H1 (cell line): ENCODE measurements around the gene CYBA. TPM values are rescaled to one million over a fixed set of nuclear protein-coding genes. Genes with fewer than 3 reads are reported as not detected.

ENCODE experiments used
- CTCF ChIA-PET: fragments of 300-600 bp; sonication (Branson Sonifier 250); formaldehyde crosslinking; loops from one replicate; lab custom pipeline; 2021; ENCODE audit not compliant: partially characterized antibody; lab: Charles Lee
- POLR2A ChIA-PET: fragments of 300-600 bp; sonication (Branson Sonifier 250); formaldehyde crosslinking; loops from one replicate; lab custom pipeline; 2021; ENCODE audit warnings: inconsistent platforms; ENCODE audit not compliant: partially characterized antibody; lab: Charles Lee
- DNase-seq, 2 experiments: peaks; one replicate each; pipeline versions ENCODE4 v3.0.0 to v3.0.0-alpha.2; 2010 to 2022; ENCODE audit warnings: low spot score in 2 of 2, low read depth in 1 of 2, mixed read lengths in 1 of 2
- FAIRE-seq: peaks from 2 replicates; lab custom pipeline; 2011; peaks lifted over from hg19 to GRCh38; lab: Jason Lieb, UNC
- H2AFZ ChIP-seq: 2 replicates; pipeline ENCODE4 v1.8.1; 2012; ENCODE audit warnings: low read length, inconsistent platforms
- H2AK5ac ChIP-seq: 2 replicates; pipeline ENCODE4 v1.6.1; 2013; ENCODE audit warnings: low read depth, low read length
- H2BK120ac ChIP-seq: replicated peaks from 2 replicates; pipeline ENCODE3; 2013; ENCODE audit warnings: low read depth, low read length, inconsistent platforms
- H2BK12ac ChIP-seq: 2 replicates; pipeline ENCODE4 v1.6.1; 2013; ENCODE audit warnings: low read depth, low read length
- H2BK15ac ChIP-seq: 2 replicates; pipeline ENCODE4 v1.6.1; 2013; ENCODE audit warnings: low read length
- H2BK20ac ChIP-seq: 2 replicates; pipeline ENCODE4 v1.6.1; 2013; ENCODE audit warnings: low read length
- H2BK5ac ChIP-seq: 2 replicates; pipeline ENCODE4 v1.6.1; 2013; ENCODE audit warnings: low read depth, low read length
- H3K14ac ChIP-seq: 2 replicates; pipeline ENCODE4 v1.6.1; 2013; ENCODE audit warnings: inconsistent platforms; ENCODE audit not compliant: insufficient read length
- H3K18ac ChIP-seq: 2 replicates; pipeline ENCODE4 v1.6.1; 2013; ENCODE audit warnings: low read length; ENCODE audit errors: extremely low read depth
- H3K23ac ChIP-seq: 2 replicates; pipeline ENCODE4 v1.6.1; 2013; ENCODE audit warnings: inconsistent platforms; ENCODE audit not compliant: insufficient read length
- H3K23me2 ChIP-seq: 2 replicates; pipeline ENCODE4 v1.6.1; 2013; ENCODE audit warnings: low read depth, low read length
- H3K27ac ChIP-seq: 2 replicates; pipeline ENCODE4 v1.6.1; 2011; ENCODE audit warnings: low read depth, low read length, inconsistent platforms
- H3K27me3 ChIP-seq, 4 experiments: replicated peaks in 1 of 4; 1 replicate in 1 of 4; 2 replicates in 3 of 4; pipeline versions ENCODE4 v1.6.1 to v1.8.1; 2011 to 2013; ENCODE audit warnings: low read length in 3 of 4, mild to moderate bottlenecking in 3 of 4, inconsistent platforms in 2 of 4, mixed read lengths in 2 of 4, moderate library complexity in 1 of 4; ENCODE audit not compliant: control insufficient read depth in 3 of 4, insufficient read depth in 3 of 4; ENCODE audit errors: extremely low read depth in 1 of 4
- H3K36me3 ChIP-seq, 4 experiments: 2 replicates each; pipeline versions ENCODE4 v1.6.1 to v1.8.1; 2011 to 2013; ENCODE audit warnings: mild to moderate bottlenecking in 4 of 4, low read length in 3 of 4, moderate library complexity in 2 of 4, control low read depth in 1 of 4, inconsistent platforms in 1 of 4; ENCODE audit not compliant: insufficient read depth in 4 of 4, control insufficient read depth in 2 of 4
- H3K4ac ChIP-seq: replicated peaks from 2 replicates; pipeline ENCODE3; 2013; ENCODE audit warnings: low read length, low read depth, mixed read lengths, inconsistent platforms; ENCODE audit not compliant: insufficient read length
- H3K4me1 ChIP-seq, 4 experiments: replicated peaks in 1 of 4; 1 replicate in 1 of 4; 2 replicates in 3 of 4; pipeline versions ENCODE4 v1.6.1 to v1.8.1; 2011 to 2013; ENCODE audit warnings: low read length in 3 of 4, inconsistent platforms in 2 of 4, mixed read lengths in 1 of 4; ENCODE audit not compliant: insufficient read depth in 4 of 4, control insufficient read depth in 3 of 4
- H3K4me2 ChIP-seq, 2 experiments: 2 replicates each; pipeline versions ENCODE4 v1.6.1 to v1.8.1; 2011 to 2013; ENCODE audit warnings: low read depth in 2 of 2, low read length in 2 of 2, control low read depth in 1 of 2, inconsistent platforms in 1 of 2, mild to moderate bottlenecking in 1 of 2; ENCODE audit not compliant: insufficient read depth in 1 of 2
- H3K4me3 ChIP-seq, 4 experiments: fragments of 200-600, 300-600 bp in 1 of 4; sonication (generic), shearing (Covaris generic), sonication (Bioruptor Twin) in 1 of 4; 2 replicates each; pipeline versions ENCODE4 v1.5.1 to v1.8.1; 2011 to 2016; ENCODE audit warnings: low read length in 4 of 4, low read depth in 3 of 4, control low read depth in 2 of 4, inconsistent platforms in 2 of 4, mild to moderate bottlenecking in 2 of 4, mixed read lengths in 1 of 4, moderate library complexity in 1 of 4; ENCODE audit not compliant: insufficient read depth in 2 of 4; ENCODE audit errors: extremely low read depth in 1 of 4
- H3K56ac ChIP-seq: replicated peaks from 2 replicates; pipeline ENCODE3; 2013; ENCODE audit warnings: low read depth, mild to moderate bottlenecking, mixed read lengths, low read length, inconsistent platforms; ENCODE audit not compliant: insufficient read length
- H3K79me1 ChIP-seq: 2 replicates; pipeline ENCODE4 v1.6.1; 2013; ENCODE audit warnings: low read depth, low read length, control low read depth
- H3K79me2 ChIP-seq, 2 experiments: 2 replicates each; pipeline versions ENCODE4 v1.6.1 to v1.8.1; 2012 to 2013; ENCODE audit warnings: low read length in 2 of 2, mild to moderate bottlenecking in 2 of 2, inconsistent platforms in 1 of 2; ENCODE audit not compliant: insufficient read depth in 2 of 2, control insufficient read depth in 1 of 2
- H3K9ac ChIP-seq, 4 experiments: replicated peaks in 1 of 4; 1 replicate in 1 of 4; 2 replicates in 3 of 4; pipeline versions ENCODE4 v1.6.1 to v1.8.1; 2011 to 2013; ENCODE audit warnings: low read depth in 3 of 4, low read length in 3 of 4, control low read depth in 2 of 4, mild to moderate bottlenecking in 2 of 4, moderate library complexity in 2 of 4, inconsistent platforms in 1 of 4; ENCODE audit errors: extremely low read depth in 1 of 4
- H3K9me3 ChIP-seq, 2 experiments: 2 replicates each; pipeline versions ENCODE4 v1.6.1 to v1.8.1; 2012 to 2013; ENCODE audit warnings: mild to moderate bottlenecking in 2 of 2, moderate library complexity in 2 of 2, control low read depth in 1 of 2, inconsistent platforms in 1 of 2, low read depth in 1 of 2, low read length in 1 of 2, mixed read lengths in 1 of 2; ENCODE audit not compliant: insufficient read depth in 2 of 2
- H4K20me1 ChIP-seq, 2 experiments: replicated peaks in 1 of 2; 2 replicates each; pipeline versions ENCODE3 to v1.8.1; 2011 to 2013; ENCODE audit warnings: inconsistent platforms in 2 of 2, low read length in 2 of 2, mild to moderate bottlenecking in 1 of 2; ENCODE audit not compliant: insufficient read depth in 2 of 2, control insufficient read depth in 1 of 2
- H4K5ac ChIP-seq: 2 replicates; pipeline ENCODE4 v1.6.1; 2013; ENCODE audit warnings: low read length, low read depth, mixed read lengths, inconsistent platforms; ENCODE audit not compliant: insufficient read length
- H4K8ac ChIP-seq: 2 replicates; pipeline ENCODE4 v1.8.0; 2013; ENCODE audit warnings: mild to moderate bottlenecking, moderate library complexity, low read length, inconsistent platforms; ENCODE audit not compliant: insufficient read depth; ENCODE audit errors: extremely low read depth
- H4K91ac ChIP-seq: replicated peaks from 2 replicates; pipeline ENCODE3; 2013; ENCODE audit warnings: low read length, mixed read lengths, inconsistent platforms; ENCODE audit not compliant: insufficient read length
- CBX5 ChIP-seq: fragments of 300-800, 300-1000 bp; sonication (generic); IDR thresholded peaks from 2 replicates; pipeline ENCODE4 v1.7.1; 2016; ENCODE audit warnings: antibody characterized with exemption, low read length, low read depth
- EZH2 ChIP-seq: fragments of 200-600 bp; sonication (generic); IDR thresholded peaks from 2 replicates; pipeline ENCODE4 v1.7.1; 2012; ENCODE audit warnings: low read depth, mild to moderate bottlenecking, moderate library complexity, low read length, inconsistent platforms; ENCODE audit not compliant: severe bottlenecking
- RXRA ChIP-seq: IDR thresholded peaks from 2 replicates; pipeline ENCODE4 v1.6.1; 2011; ENCODE audit warnings: low read depth, mild to moderate bottlenecking, low read length, moderate library complexity; ENCODE audit not compliant: insufficient read depth
- SAP30 ChIP-seq: fragments of 300-600 bp; sonication (generic); IDR thresholded peaks from 2 replicates; pipeline ENCODE4 v1.7.1; 2012; ENCODE audit warnings: low read length, moderate library complexity, mild to moderate bottlenecking, inconsistent platforms; ENCODE audit not compliant: insufficient read depth, insufficient replicate concordance
- SIRT6 ChIP-seq: IDR thresholded peaks from one replicate; pipeline ENCODE4 v1.7.1; 2012; ENCODE audit warnings: low read length, inconsistent platforms
- SIX5 ChIP-seq: IDR thresholded peaks from 2 replicates; pipeline ENCODE4 v1.6.1; 2011; ENCODE audit warnings: mild to moderate bottlenecking, low read depth, low read length
- WGBS, 2 experiments: shearing (Covaris generic) in 1 of 2; methylation state at CpG; one replicate each; pipeline versions ENCODE4 v1.1.6 to v1.1.7; 2013 to 2015; ENCODE audit warnings: low lambda C conversion rate in 2 of 2, mixed read lengths in 2 of 2, inconsistent platforms in 1 of 2, low coverage in 1 of 2, missing lambda C conversion rate in 1 of 2; ENCODE audit not compliant: insufficient replicate concordance in 2 of 2, insufficient coverage in 1 of 2, insufficient read length in 1 of 2; ENCODE audit errors: extremely low coverage in 1 of 2, missing lambda C conversion rate in 1 of 2; 5-methylcytosine and 5-hydroxymethylcytosine counted together
- polyA plus RNA-seq, 7 experiments: library from polyadenylated mRNA; depleted of rRNA in 3 of 7; stranded (reverse) in 5 of 7; unstranded in 2 of 7; fragments of >200 nt in 5 of 7; fragments of 200-250 nt in 2 of 7; gene quantifications; 1 replicate in 5 of 7; 2 replicates in 1 of 7; 4 replicates in 1 of 7; pipeline versions ENCODE4 v1.2.1 to v1.2.3, GENCODE V29; 2011 to 2013; ENCODE audit warnings: missing spikeins in 2 of 7, mixed read lengths in 2 of 7
- total RNA-seq: library from RNA; stranded (reverse); fragmentation: NEBNext Ultra II Directional; extraction: Animal tissue kit (Norgen Biotek cat#: 25700); gene quantifications from 2 replicates; pipeline ENCODE4 v1.2.1, GENCODE V29; 2021
- TF ChIP-seq, protein P1 (sequence below): IDR thresholded peaks from 2 replicates; pipeline ENCODE4 v1.6.1; 2011; ENCODE audit warnings: low read length, improper control_type of control experiment

Gene CYBA
- total and polyA plus RNA-seq, 2 of the 8 experiments (the other 6 are each of a cell fraction or from before 2014, with no cell fraction given) = 136 to 254 TPM

DNA sequence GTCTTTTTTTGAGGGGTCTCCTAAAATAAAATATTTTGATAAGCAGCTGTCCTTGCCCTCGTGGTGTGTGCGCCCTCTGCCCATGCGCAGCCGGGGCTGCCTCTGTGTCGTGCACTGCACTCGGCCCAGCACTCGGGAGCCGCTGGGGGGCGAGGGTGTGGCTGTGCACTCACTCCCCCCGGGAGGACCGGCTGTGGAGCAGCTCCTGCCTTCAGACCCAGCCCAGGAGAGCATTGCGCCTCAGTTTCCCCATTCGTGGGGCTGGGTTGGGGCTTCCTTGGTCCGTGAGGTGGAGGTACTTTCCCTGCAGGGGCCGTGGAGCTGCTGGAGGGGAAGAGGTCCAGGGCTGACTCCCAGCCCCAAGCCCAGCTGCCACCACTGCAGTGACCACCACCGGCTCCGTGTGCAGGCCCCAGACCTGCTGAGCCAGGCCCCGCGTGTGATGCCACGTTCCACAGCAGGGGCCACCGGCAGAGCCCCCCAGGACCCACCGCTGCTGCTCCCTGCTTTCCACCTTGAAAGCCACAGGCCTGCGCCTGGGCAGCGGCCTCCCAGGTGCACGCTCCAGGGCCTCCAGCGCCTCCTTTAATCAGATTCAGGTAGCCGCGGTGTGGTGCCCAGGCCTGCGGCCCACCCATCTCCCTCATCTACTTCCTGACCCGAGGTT lies 18.8 kb downstream of the CYBA start:
- peaks cover 0 to 4% (median 0%) of the 10 kb centered on the region in 4 experiments; a peak in 2 of 7 replicates for H3K27me3 ChIP-seq
- no peak for DNase-seq
- H2BK15ac ChIP-seq = no peak overlapping the region
- no peak overlapping the region; the same call in 1 of the 2 replicates for H3K18ac ChIP-seq
- no peak overlapping the region for H3K4me2 ChIP-seq
- POLR2A ChIA-PET = interaction anchor here (0.9 to 2.0 kb wide), 3 partner anchors 9 to 30 kb away, joined by 3 to 6 read pairs (median 5); no protein-coding TSS in a partner anchor
- no peak overlapping the region for H3K4me3 ChIP-seq
- no peak overlapping the region for H2BK120ac ChIP-seq
- no peak overlapping the region for H3K56ac ChIP-seq
- H4K8ac ChIP-seq = peak overlapping the region; percentile 14
- peaks cover 0 to 27% (median 12%) of the 10 kb centered on the region in 4 experiments; a peak in 6 of 7 replicates for H3K4me1 ChIP-seq
- H4K20me1 ChIP-seq = peaks cover 2 to 7% of the 10 kb centered on the region in 2 experiments
- no peak overlapping the region for H3K4ac ChIP-seq
- H2AK5ac ChIP-seq = no peak overlapping the region
- H3K79me2 ChIP-seq = no peaks in the 10 kb centered on the region
- H3K36me3 ChIP-seq = peaks cover 4 to 20% (median 11%) of the 10 kb centered on the region in 4 experiments; a peak in 5 of 8 replicates
- no peak overlapping the region for H2AFZ ChIP-seq
- no peak for FAIRE-seq
- H3K23ac ChIP-seq = no peak overlapping the region
- H3K9ac ChIP-seq = no peak overlapping the region
- no peak overlapping the region for H4K91ac ChIP-seq
- no peaks in the 10 kb centered on the region for H3K9me3 ChIP-seq
- no peak overlapping the region for H2BK12ac ChIP-seq
- no peak overlapping the region for H2BK5ac ChIP-seq
- H3K23me2 ChIP-seq = peaks cover 8% of the 10 kb centered on the region
- H2BK20ac ChIP-seq = no peak overlapping the region
- no peak overlapping the region for H3K27ac ChIP-seq
- H4K5ac ChIP-seq = no peak overlapping the region
- WGBS, 2 experiments = 90% methylated on average over 23 of the region's 30 CpGs; no CpG with 5 or more reads in 1 of the 2 experiments
- no peak overlapping the region for H3K14ac ChIP-seq
- TF ChIP-seq SAP30 (no peak), CBX5 (no peak), SIRT6 (no peak), SIX5 (no peak), EZH2 (no peak), RXRA (no peak)
- TF ChIP-seq, protein P1, sequence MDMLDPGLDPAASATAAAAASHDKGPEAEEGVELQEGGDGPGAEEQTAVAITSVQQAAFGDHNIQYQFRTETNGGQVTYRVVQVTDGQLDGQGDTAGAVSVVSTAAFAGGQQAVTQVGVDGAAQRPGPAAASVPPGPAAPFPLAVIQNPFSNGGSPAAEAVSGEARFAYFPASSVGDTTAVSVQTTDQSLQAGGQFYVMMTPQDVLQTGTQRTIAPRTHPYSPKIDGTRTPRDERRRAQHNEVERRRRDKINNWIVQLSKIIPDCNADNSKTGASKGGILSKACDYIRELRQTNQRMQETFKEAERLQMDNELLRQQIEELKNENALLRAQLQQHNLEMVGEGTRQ = no peak
- no peaks in the 10 kb centered on the region; the same call in 1 of the 2 replicates for H3K79me1 ChIP-seq
- CTCF ChIA-PET = interaction anchor here (0.7 to 11.2 kb wide), 16 partner anchors 8 to 225 kb away, joined by 3 to 89 read pairs (median 5); partner anchors contain the start of genes CYBA, GALNS and TRAPPC2L
